Gastrocnemius medialis (tissue), 4 donors: ENCODE data around the gene FLVCR1. TPM values are rescaled to one million over a fixed set of nuclear protein-coding genes. Genes with fewer than 3 reads are reported as not detected.

Experiments
- ATAC-seq, 2 donors: fragments of 150-250 bp; one replicate each; pipeline ENCODE4 v1.9.1; 2016
- DNase-seq, 2 donors: peaks; one replicate each; pipeline ENCODE4 v3.0.0-alpha.2; 2019
- H3K27ac ChIP-seq, 4 donors: fragments of 200-600 bp; sonication (generic); 1 replicate in 1 of 4; 2 replicates in 3 of 4; pipeline ENCODE4 v1.5.1; 2016 to 2018; ENCODE audit warnings: mild to moderate bottlenecking in 2 of 4, moderate library complexity in 1 of 4
- H3K27me3 ChIP-seq, 3 donors: fragments of 200-600 bp; sonication (generic) in 2 of 3; 1 replicate in 1 of 3; 2 replicates in 2 of 3; pipeline versions ENCODE4 v1.5.1 to v1.6.0; 2016 to 2019; ENCODE audit warnings: mild to moderate bottlenecking in 1 of 3, moderate library complexity in 1 of 3
- H3K36me3 ChIP-seq, 2 donors: fragments of 200-600 bp; sonication (generic) in 1 of 2; one replicate each; pipeline ENCODE4 v1.5.1; 2017 to 2018
- H3K4me1 ChIP-seq, 2 donors: fragments of 200-600 bp; sonication (generic) in 1 of 2; one replicate each; pipeline ENCODE4 v1.5.1; 2016 to 2017; ENCODE audit warnings: mild to moderate bottlenecking in 2 of 2
- H3K4me3 ChIP-seq, 4 donors: fragments of 200-600 bp; sonication (generic) in 3 of 4; 1 replicate in 1 of 4; 2 replicates in 3 of 4; pipeline ENCODE4 v1.5.1; 2016 to 2019; ENCODE audit warnings: mild to moderate bottlenecking in 2 of 4
- H3K9me3 ChIP-seq, 3 donors: fragments of 200-600 bp; sonication (generic) in 2 of 3; 1 replicate in 1 of 3; 2 replicates in 2 of 3; pipeline ENCODE4 v1.5.1; 2016 to 2019
- CTCF ChIP-seq, 5 experiments: fragments of 450-650 bp in 3 of 5; fragments of 200-600 bp in 2 of 5; sonication (generic) in 2 of 5; IDR thresholded peaks in 4 of 5; conservative IDR thresholded peaks in 1 of 5; 1 replicate in 4 of 5; 2 replicates in 1 of 5; pipeline ENCODE4 v1.5.1; 2016 to 2019; ENCODE audit warnings: antibody characterized with exemption in 5 of 5, mild to moderate bottlenecking in 3 of 5, moderate library complexity in 3 of 5
- POLR2A ChIP-seq, 2 donors: fragments of 450-650 bp; IDR thresholded peaks; one replicate each; pipeline ENCODE4 v1.6.1; 2017; ENCODE audit warnings: antibody characterized with exemption in 2 of 2, mild to moderate bottlenecking in 2 of 2, moderate library complexity in 2 of 2
- in situ Hi-C, 4 donors: fragments of 200-750 bp; cut with MboI; loops; one replicate each; pipeline versions ENCODE4 v1.15.0 to v1.8.0; 2017; ENCODE audit warnings: low sequenced_read_pairs in 4 of 4
- intact Hi-C: fragments of 100-400 bp; cut with DNase I; formaldehyde crosslinking; loops from one replicate; pipeline ENCODE4 v1.15.1; 2023; ENCODE audit warnings: low total_unique reads
- total RNA-seq, 4 donors: library from RNA; depleted of rRNA; stranded (reverse); fragments of >200 nt; gene quantifications; one replicate each; pipeline versions ENCODE4 v1.1.0 to v1.2.3, GENCODE V29; 2016

Gene FLVCR1
- total RNA-seq, 4 donors from 2014 or later = 0.66 to 19.8 (median 1.7) TPM

GRCh38 chr1:212930986-212931678 is 73.1 kb downstream of the FLVCR1 start:
- in situ Hi-C loops (no loop called here), intact Hi-C loops (no loop called here)
- TF ChIP-seq POLR2A (IDR thresholded peaks at IDR 0.05) (no peak), CTCF (IDR thresholded peaks at IDR 0.05 in 4 of 5, conservative IDR thresholded peaks at IDR 0.05 in 1 of 5) (no peak)
- no peaks in the 10 kb centered on the region for H3K9me3 ChIP-seq
- no peaks in the 10 kb centered on the region for H3K36me3 ChIP-seq
- no peak overlapping the region for H3K27ac ChIP-seq
- DNase-seq (no peak), ATAC-seq (no peak)
- H3K4me1 ChIP-seq = no peaks in the 10 kb centered on the region
- no peaks in the 10 kb centered on the region for H3K27me3 ChIP-seq
- no peak overlapping the region for H3K4me3 ChIP-seq

- H3K27me3 ChIP-seq = no peaks in the 10 kb centered on the region
- H3K36me3 ChIP-seq = no peaks in the 10 kb centered on the region
- intact Hi-C loops = no loop called here
- in situ Hi-C loops = no loop called here
- H3K4me3 ChIP-seq = no peak overlapping the region
- ATAC-seq = no peak
- no peaks in the 10 kb centered on the region for H3K9me3 ChIP-seq
- TF ChIP-seq POLR2A (IDR thresholded peaks at IDR 0.05) = no peak
- TF ChIP-seq CTCF (IDR thresholded peaks at IDR 0.05 in 4 of 5, conservative IDR thresholded peaks at IDR 0.05 in 1 of 5) = no peak
- H3K27ac ChIP-seq = no peak overlapping the region
- H3K4me1 ChIP-seq = no peaks in the 10 kb centered on the region
- DNase-seq = no peak
Measured at GRCh38 chr1:212933815-212934471, 75.9 kb downstream of the FLVCR1 start.

DNA sequence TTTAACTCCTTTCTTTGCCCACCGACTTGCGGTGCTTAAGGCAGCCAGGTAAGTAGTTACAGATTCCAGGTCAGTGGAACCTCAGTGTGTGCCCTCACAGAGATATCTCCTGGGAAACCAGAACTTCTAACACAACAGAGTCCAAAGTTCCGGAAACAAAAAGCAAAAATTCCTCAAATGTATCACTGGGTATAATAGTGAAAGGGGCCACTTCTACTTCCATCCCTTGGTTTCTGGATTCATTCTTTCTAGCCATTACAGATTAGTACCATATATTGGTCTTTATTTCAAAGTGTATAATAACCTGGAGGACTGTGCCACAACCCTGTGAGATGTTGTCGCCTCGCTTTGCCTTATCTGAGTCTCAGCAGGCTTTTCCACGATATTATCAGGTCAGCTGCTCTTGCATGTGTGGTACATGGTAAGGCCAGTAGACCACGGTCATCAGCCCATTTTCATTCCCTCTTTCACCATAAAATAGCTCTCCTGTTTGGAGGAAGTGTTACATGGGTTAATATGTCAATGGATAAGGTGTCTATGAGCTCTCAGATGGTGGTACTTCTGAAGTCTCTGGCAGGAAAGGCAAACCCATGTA is 77.4 kb downstream of the FLVCR1 start:
- no peak for TF ChIP-seq CTCF (IDR thresholded peaks at IDR 0.05 in 4 of 5, conservative IDR thresholded peaks at IDR 0.05 in 1 of 5)
- no peak for TF ChIP-seq POLR2A (IDR thresholded peaks at IDR 0.05)
- H3K4me1 ChIP-seq = no peaks in the 10 kb centered on the region
- ATAC-seq (no peak), DNase-seq (no peak)
- H3K9me3 ChIP-seq = no peaks in the 10 kb centered on the region
- intact Hi-C loops (no loop called here), in situ Hi-C loops (no loop called here)
- H3K27me3 ChIP-seq = no peaks in the 10 kb centered on the region
- H3K27ac ChIP-seq = no peak overlapping the region
- H3K4me3 ChIP-seq = no peak overlapping the region
- H3K36me3 ChIP-seq = no peaks in the 10 kb centered on the region

DNA sequence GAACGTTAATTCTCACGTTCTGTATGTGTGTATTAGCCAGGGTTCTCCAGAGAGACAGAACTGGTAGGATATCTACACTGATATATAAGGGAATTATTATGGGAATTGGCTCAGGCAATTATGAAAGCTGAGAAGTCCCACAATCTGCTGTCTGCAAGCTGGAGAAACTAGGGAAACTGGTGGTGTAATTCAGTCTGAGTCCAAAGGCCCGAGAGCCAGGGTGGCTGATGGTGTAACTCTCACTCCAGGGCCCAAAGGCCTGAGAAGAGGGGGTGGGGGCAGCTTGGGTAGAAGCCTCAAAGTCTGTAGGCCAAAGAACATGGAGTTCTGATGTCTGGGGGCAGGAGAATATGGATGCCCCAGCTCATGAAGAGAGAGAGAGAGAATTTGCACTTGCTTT is 79.0 kb downstream of the FLVCR1 start:
- TF ChIP-seq CTCF (IDR thresholded peaks at IDR 0.05 in 4 of 5, conservative IDR thresholded peaks at IDR 0.05 in 1 of 5) (no peak), POLR2A (IDR thresholded peaks at IDR 0.05) (no peak)

More for the DNA sequence above, 79.0 kb downstream of the FLVCR1 start:
- no peaks in the 10 kb centered on the region for H3K36me3 ChIP-seq
- H3K27me3 ChIP-seq = no peaks in the 10 kb centered on the region
- no peak overlapping the region for H3K4me3 ChIP-seq
- intact Hi-C loops (no loop called here), in situ Hi-C loops (no loop called here)
- no peak for DNase-seq
- no peaks in the 10 kb centered on the region for H3K9me3 ChIP-seq
- no peaks in the 10 kb centered on the region for H3K4me1 ChIP-seq
- ATAC-seq = no peak
- H3K27ac ChIP-seq = no peak overlapping the region
